ENCODE results near the gene CRCP. TPM values are rescaled to one million over a fixed set of nuclear protein-coding genes. Genes with fewer than 3 reads are reported as not detected.
"Not testable (repeated sequence)": the region's sequence is repeated elsewhere in the genome, so short reads cannot be mapped to it uniquely, and the experiment has no call there.

CRCP gene
- 23.5 TPM for polyA plus RNA-seq (2013)

- Histone ChIP-seq H3K9me3 (ENCODE audit: control extremely low read depth in 1 of 5, control insufficient read depth in 4 of 5, insufficient read depth in 2 of 5, low read depth in 1 of 5, low read length in 4 of 5) (no peaks in the 10 kb centered on the region), H3K27me3 (replicated peaks in 2 of 5; ENCODE audit: control insufficient read depth in 4 of 5, insufficient read depth in 5 of 5, low read length in 4 of 5) (no peaks in the 10 kb centered on the region), H3K36me3 (ENCODE audit: control insufficient read depth in 4 of 4, insufficient read depth in 4 of 4, low read length in 3 of 4) (peaks cover 2 to 8% (median 5%) of the 10 kb centered on the region in 4 experiments), H3K4me1 (ENCODE audit: control extremely low read depth in 1 of 4, control insufficient read depth in 4 of 4, insufficient read depth in 4 of 4, low read length in 3 of 4) (peaks cover 4 to 19% (median 10%) of the 10 kb centered on the region in 4 experiments), H3K27ac (ENCODE audit: insufficient read depth in 1 of 2, low read depth in 1 of 2, low read length in 2 of 2, poor library complexity in 1 of 2, severe bottlenecking in 2 of 2) (peak within 1 kb of the TSS; percentile 77 to 94), H3K4me3 (ENCODE audit: control insufficient read depth in 1 of 7, extremely low read depth in 1 of 7, insufficient read depth in 4 of 7, low read depth in 2 of 7, low read length in 6 of 7) (peak within 1 kb of the TSS; percentile 68 to 96 (median 84))
- ChIA-PET CTCF (interaction anchor here (1.0 to 1.7 kb wide), 3 partner anchors 10 to 38 kb away, joined by 4 to 6 read pairs (median 5); no protein-coding TSS in a partner anchor), POLR2A (interaction anchor here (0.5 to 0.6 kb wide), 5 partner anchors 19 to 211 kb away, joined by 3 to 5 read pairs (median 3); no protein-coding TSS in a partner anchor)
- peak; percentile 88 to 94 (median 93) for DNase-seq
- WGBS (ENCODE audit: insufficient coverage) = under 1% methylated on average over 52 of the region's 67 CpGs
These were observed at the start of gene CRCP for GRCh38 chr7:66114743-66115649. Gene CRCP, plus strand, starts transcription at chr7:66114847. Its CDS starts 116 bp downstream, at chr7:66114963.

DNA sequence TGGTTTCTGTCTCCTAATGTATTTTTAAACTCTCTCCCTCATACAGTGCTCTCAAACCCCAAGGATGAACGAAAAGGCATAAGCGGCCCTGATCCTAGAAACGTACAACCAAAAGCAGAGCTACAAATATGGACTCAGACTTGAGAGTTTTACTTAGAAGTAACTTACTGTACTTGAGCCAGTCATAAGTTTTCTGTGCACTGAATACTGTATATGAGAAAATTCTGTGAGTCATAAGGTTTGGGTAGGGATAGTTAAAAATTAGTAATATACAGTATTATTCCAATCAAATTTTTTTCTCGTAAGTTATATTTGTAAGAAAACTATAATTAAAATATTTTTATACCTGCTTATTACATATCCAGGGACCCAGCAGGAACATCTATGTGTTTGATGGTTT is 44.9 kb upstream of the CRCP start:
- Histone ChIP-seq H3K36me3 (ENCODE audit: control insufficient read depth in 4 of 4, insufficient read depth in 4 of 4, low read length in 3 of 4) (no peaks in the 10 kb centered on the region), H3K27me3 (replicated peaks in 2 of 5; ENCODE audit: control insufficient read depth in 4 of 5, insufficient read depth in 5 of 5, low read length in 4 of 5) (no peaks in the 10 kb centered on the region), H3K4me1 (ENCODE audit: control extremely low read depth in 1 of 4, control insufficient read depth in 4 of 4, insufficient read depth in 4 of 4, low read length in 3 of 4) (no peaks in the 10 kb centered on the region), H3K9me3 (ENCODE audit: control extremely low read depth in 1 of 5, control insufficient read depth in 4 of 5, insufficient read depth in 2 of 5, low read depth in 1 of 5, low read length in 4 of 5) (peaks cover 0 to 5% (median 0%) of the 10 kb centered on the region in 5 experiments), H3K27ac (ENCODE audit: insufficient read depth in 1 of 2, low read depth in 1 of 2, low read length in 2 of 2, poor library complexity in 1 of 2, severe bottlenecking in 2 of 2) (no peak overlapping the region), H3K4me3 (ENCODE audit: control insufficient read depth in 1 of 7, extremely low read depth in 1 of 7, insufficient read depth in 4 of 7, low read depth in 2 of 7, low read length in 6 of 7) (no peak overlapping the region)
- DNase-seq = no peak
- POLR2A ChIA-PET = no interaction called here
- CTCF ChIA-PET = interaction anchor here (1.8 kb wide), 1 partner anchor 20 kb away, joined by 4 read pairs; no protein-coding TSS in a partner anchor
- WGBS (ENCODE audit: insufficient coverage) = 100% methylated on average over 2 of the region's 4 CpGs

- H3K4me1 ChIP-seq (ENCODE audit: control extremely low read depth in 1 of 4, control insufficient read depth in 4 of 4, insufficient read depth in 4 of 4, low read length in 3 of 4) = peaks cover 0 to 2% (median under 1%) of the 10 kb centered on the region in 4 experiments
- CTCF ChIA-PET = interaction anchor here (0.6 to 1.8 kb wide), 2 partner anchors 21 to 363 kb away, joined by 3 to 4 read pairs; no protein-coding TSS in a partner anchor
- no peaks in the 10 kb centered on the region for H3K36me3 ChIP-seq (ENCODE audit: control insufficient read depth in 4 of 4, insufficient read depth in 4 of 4, low read length in 3 of 4)
- no peak overlapping the region for H3K27ac ChIP-seq (ENCODE audit: insufficient read depth in 1 of 2, low read depth in 1 of 2, low read length in 2 of 2, poor library complexity in 1 of 2, severe bottlenecking in 2 of 2)
- H3K27me3 ChIP-seq (replicated peaks in 2 of 5; ENCODE audit: control insufficient read depth in 4 of 5, insufficient read depth in 5 of 5, low read length in 4 of 5) = no peaks in the 10 kb centered on the region
- H3K9me3 ChIP-seq (ENCODE audit: control extremely low read depth in 1 of 5, control insufficient read depth in 4 of 5, insufficient read depth in 2 of 5, low read depth in 1 of 5, low read length in 4 of 5) = peaks cover 0 to 5% (median 0%) of the 10 kb centered on the region in 5 experiments
- H3K4me3 ChIP-seq (ENCODE audit: control insufficient read depth in 1 of 7, extremely low read depth in 1 of 7, insufficient read depth in 4 of 7, low read depth in 2 of 7, low read length in 6 of 7) = no peak overlapping the region
- WGBS (ENCODE audit: insufficient coverage) = 100% methylated on average over 1 of the region's 1 CpG
- peak in 2 of 3 donors; percentile 23 to 26 for DNase-seq
- POLR2A ChIA-PET = interaction anchor here (0.6 kb wide), 1 partner anchor 33 kb away, joined by 3 read pairs; no protein-coding TSS in a partner anchor
These were observed 44.4 kb upstream of the CRCP start for GRCh38 chr7:66070222-66070621.

DNA sequence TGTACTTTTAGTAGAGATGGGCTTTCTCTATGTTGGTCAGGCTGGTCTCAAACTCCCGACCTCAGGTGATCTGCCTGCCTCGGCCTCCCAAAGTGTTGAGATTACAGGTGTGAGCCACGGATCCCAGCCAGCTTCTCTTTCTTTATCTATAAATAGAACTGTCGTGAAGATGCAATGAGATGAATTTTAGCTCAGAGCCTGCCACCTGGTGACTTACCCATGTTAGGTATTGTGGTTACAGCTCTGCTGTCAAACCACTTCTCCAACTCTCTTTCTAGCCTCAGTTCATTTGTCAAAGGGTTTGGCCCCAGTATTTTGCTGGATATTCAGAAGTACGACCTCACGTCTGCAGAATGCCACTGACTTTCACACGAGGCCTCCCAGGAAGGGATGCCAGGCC is 42.4 kb upstream of the CRCP start:
- DNase-seq; H3K27me3 ChIP-seq (replicated peaks in 2 of 5; ENCODE audit: control insufficient read depth in 4 of 5, insufficient read depth in 5 of 5, low read length in 4 of 5); H3K4me3 ChIP-seq (ENCODE audit: control insufficient read depth in 1 of 7, extremely low read depth in 1 of 7, insufficient read depth in 4 of 7, low read depth in 2 of 7, low read length in 6 of 7); H3K36me3 ChIP-seq (ENCODE audit: control insufficient read depth in 4 of 4, insufficient read depth in 4 of 4, low read length in 3 of 4); CTCF ChIA-PET; POLR2A ChIA-PET; H3K27ac ChIP-seq (ENCODE audit: insufficient read depth in 1 of 2, low read depth in 1 of 2, low read length in 2 of 2, poor library complexity in 1 of 2, severe bottlenecking in 2 of 2); H3K9me3 ChIP-seq (ENCODE audit: control extremely low read depth in 1 of 5, control insufficient read depth in 4 of 5, insufficient read depth in 2 of 5, low read depth in 1 of 5, low read length in 4 of 5): not testable (repeated sequence)
- peaks cover 0 to 17% (median 14%) of the 10 kb centered on the region in 4 experiments for H3K4me1 ChIP-seq (ENCODE audit: control extremely low read depth in 1 of 4, control insufficient read depth in 4 of 4, insufficient read depth in 4 of 4, low read length in 3 of 4)
- 91% methylated on average over 6 of the region's 7 CpGs for WGBS (ENCODE audit: insufficient coverage)

- peaks cover 0 to 17% (median 14%) of the 10 kb centered on the region in 4 experiments for H3K4me1 ChIP-seq (ENCODE audit: control extremely low read depth in 1 of 4, control insufficient read depth in 4 of 4, insufficient read depth in 4 of 4, low read length in 3 of 4)
- peak within 1 kb of the TSS; percentile 75 to 92 (median 87) for H3K4me3 ChIP-seq (ENCODE audit: control insufficient read depth in 1 of 7, extremely low read depth in 1 of 7, insufficient read depth in 4 of 7, low read depth in 2 of 7, low read length in 6 of 7)
- no peaks in the 10 kb centered on the region for H3K9me3 ChIP-seq (ENCODE audit: control extremely low read depth in 1 of 5, control insufficient read depth in 4 of 5, insufficient read depth in 2 of 5, low read depth in 1 of 5, low read length in 4 of 5)
- ChIA-PET CTCF (interaction anchor here (1.6 kb wide), 1 partner anchor 39 kb away, joined by 4 read pairs; the partner anchor contains the start of gene CRCP), POLR2A (interaction anchor here (0.8 kb wide), 1 partner anchor 25 kb away, joined by 3 read pairs; no protein-coding TSS in a partner anchor)
- peak within 1 kb of the TSS; percentile 50 to 73 for H3K27ac ChIP-seq (ENCODE audit: insufficient read depth in 1 of 2, low read depth in 1 of 2, low read length in 2 of 2, poor library complexity in 1 of 2, severe bottlenecking in 2 of 2)
- peaks cover 0 to 9% (median 2%) of the 10 kb centered on the region in 4 experiments for H3K36me3 ChIP-seq (ENCODE audit: control insufficient read depth in 4 of 4, insufficient read depth in 4 of 4, low read length in 3 of 4)
- H3K27me3 ChIP-seq (replicated peaks in 2 of 5; ENCODE audit: control insufficient read depth in 4 of 5, insufficient read depth in 5 of 5, low read length in 4 of 5) = no peaks in the 10 kb centered on the region
- peak; percentile 82 to 88 (median 84) for DNase-seq
- WGBS (ENCODE audit: insufficient coverage) = 0% methylated on average over 46 of the region's 67 CpGs
These were observed 38.8 kb upstream of the CRCP start, which contains the start of gene ASL for GRCh38 chr7:66075590-66076461. Gene ASL, plus strand, starts transcription at chr7:66075819. Its CDS starts 263 bp downstream, at chr7:66076082.

- Histone ChIP-seq H3K27me3 (replicated peaks in 2 of 5; ENCODE audit: control insufficient read depth in 4 of 5, insufficient read depth in 5 of 5, low read length in 4 of 5) (no peaks in the 10 kb centered on the region), H3K27ac (ENCODE audit: insufficient read depth in 1 of 2, low read depth in 1 of 2, low read length in 2 of 2, poor library complexity in 1 of 2, severe bottlenecking in 2 of 2) (peak overlapping the region in 1 of 2 experiments; percentile 73), H3K4me1 (ENCODE audit: control extremely low read depth in 1 of 4, control insufficient read depth in 4 of 4, insufficient read depth in 4 of 4, low read length in 3 of 4) (peaks cover 0 to 17% (median 14%) of the 10 kb centered on the region in 4 experiments), H3K9me3 (ENCODE audit: control extremely low read depth in 1 of 5, control insufficient read depth in 4 of 5, insufficient read depth in 2 of 5, low read depth in 1 of 5, low read length in 4 of 5) (no peaks in the 10 kb centered on the region), H3K4me3 (ENCODE audit: control insufficient read depth in 1 of 7, extremely low read depth in 1 of 7, insufficient read depth in 4 of 7, low read depth in 2 of 7, low read length in 6 of 7) (peak overlapping the region; percentile 75 to 92 (median 87)), H3K36me3 (ENCODE audit: control insufficient read depth in 4 of 4, insufficient read depth in 4 of 4, low read length in 3 of 4) (peaks cover 0 to 15% (median 2%) of the 10 kb centered on the region in 4 experiments)
- WGBS (ENCODE audit: insufficient coverage) = 62% methylated on average over 7 of the region's 11 CpGs
- DNase-seq = peak in 2 of 3 donors; percentile 17 to 35
- CTCF ChIA-PET = interaction anchor here (1.6 kb wide), 1 partner anchor 38 kb away, joined by 4 read pairs; the partner anchor contains the start of gene CRCP
- POLR2A ChIA-PET = interaction anchor here (0.5 to 0.8 kb wide), 2 partner anchors 24 to 85 kb away, joined by 3 to 8 read pairs; no protein-coding TSS in a partner anchor
These were observed 38.0 kb upstream of the CRCP start for GRCh38 chr7:66076462-66077329.

Data from common myeloid progenitor, CD34-positive (primary cell).